Mononuclear cell (primary cell): Measurements from ENCODE around the gene PCDHB15. TPM values are rescaled to one million over a fixed set of nuclear protein-coding genes. Genes with fewer than 3 reads are reported as not detected.
"Not testable (repeated sequence)": the region's sequence is repeated elsewhere in the genome, so short reads cannot be mapped to it uniquely, and the experiment has no call there.

Experiments
- H3K27me3 ChIP-seq: 2 replicates; pipeline ENCODE4 v1.6.0; 2011; ENCODE audit warnings: low read length, control low read depth; ENCODE audit not compliant: insufficient read depth
- H3K4me1 ChIP-seq: 2 replicates; pipeline ENCODE4 v1.5.1; 2011; ENCODE audit warnings: mild to moderate bottlenecking, low read length, control low read depth; ENCODE audit not compliant: insufficient read depth
- H3K4me3 ChIP-seq: 2 replicates; pipeline ENCODE4 v1.5.1; 2011; ENCODE audit warnings: mild to moderate bottlenecking, low read length, moderate library complexity
- H3K9me3 ChIP-seq: 2 replicates; pipeline ENCODE4 v1.5.1; 2011; ENCODE audit warnings: low read depth, mild to moderate bottlenecking, control low read depth, low read length
- total RNA-seq: library from RNA; depleted of rRNA; stranded (reverse); fragments of >200 nt; gene quantifications from one replicate; pipeline ENCODE4 v1.2.3, GENCODE V29; 2012

PCDHB15 gene
- total RNA-seq, 1 donor = not detected

- H3K9me3 ChIP-seq = peaks cover 31% of the 10 kb centered on the region
- peaks cover 43% of the 10 kb centered on the region for H3K27me3 ChIP-seq
- H3K4me3 ChIP-seq = no peak overlapping the region
- no peaks in the 10 kb centered on the region for H3K4me1 ChIP-seq
These were observed 11.0 kb upstream of the PCDHB15 start for GRCh38 chr5:141234109-141234667.

DNA sequence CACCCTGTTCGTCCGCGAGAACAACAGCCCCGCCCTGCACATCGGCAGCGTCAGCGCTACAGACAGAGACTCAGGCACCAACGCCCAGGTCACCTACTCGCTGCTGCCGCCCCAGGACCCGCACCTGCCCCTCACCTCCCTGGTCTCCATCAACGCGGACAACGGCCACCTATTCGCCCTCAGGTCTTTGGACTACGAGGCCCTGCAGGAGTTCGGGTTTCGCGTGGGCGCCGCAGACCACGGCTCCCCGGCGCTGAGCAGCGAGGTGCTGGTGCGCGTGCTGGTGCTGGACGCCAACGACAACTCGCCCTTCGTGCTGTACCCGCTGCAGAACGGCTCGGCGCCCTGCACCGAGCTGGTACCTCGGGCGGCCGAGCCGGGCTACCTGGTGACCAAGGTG is 9.3 kb upstream of the PCDHB15 start:
- H3K9me3 ChIP-seq = peaks cover 41% of the 10 kb centered on the region
- not testable (repeated sequence) for H3K4me3 ChIP-seq

GRCh38 chr5:141236516-141237313 is 8.5 kb upstream of the PCDHB15 start:
- Histone ChIP-seq H3K9me3 (peaks cover 41% of the 10 kb centered on the region), H3K4me1 (no peaks in the 10 kb centered on the region), H3K27me3 (peaks cover 58% of the 10 kb centered on the region), H3K4me3 (no peak overlapping the region)

More for the DNA sequence above, 9.3 kb upstream of the PCDHB15 start:
- not testable (repeated sequence) for H3K4me1 ChIP-seq
- H3K27me3 ChIP-seq = peaks cover 57% of the 10 kb centered on the region

- Histone ChIP-seq H3K4me3 (no peak overlapping the region), H3K4me1 (no peaks in the 10 kb centered on the region), H3K9me3 (peaks cover 63% of the 10 kb centered on the region), H3K27me3 (peaks cover 60% of the 10 kb centered on the region)
These were observed 3.7 kb upstream of the PCDHB15 start for GRCh38 chr5:141241496-141241895.

- Histone ChIP-seq H3K9me3 (peaks cover 73% of the 10 kb centered on the region), H3K27me3 (peaks cover 21% of the 10 kb centered on the region)
- H3K4me1 ChIP-seq, H3K4me3 ChIP-seq: not testable (repeated sequence)
These were observed 1.8 kb downstream of the PCDHB15 start for GRCh38 chr5:141246971-141247370.

GRCh38 chr5:141247434-141247833 is 2.2 kb downstream of the PCDHB15 start:
- not testable (repeated sequence) for H3K4me1 ChIP-seq, H3K4me3 ChIP-seq
- Histone ChIP-seq H3K9me3 (peaks cover 76% of the 10 kb centered on the region), H3K27me3 (peaks cover 21% of the 10 kb centered on the region)

- Histone ChIP-seq H3K27me3 (peaks cover under 1% of the 10 kb centered on the region), H3K4me1 (no peaks in the 10 kb centered on the region), H3K9me3 (peaks cover 81% of the 10 kb centered on the region)
These were observed 5.4 kb downstream of the PCDHB15 start for GRCh38 chr5:141250576-141250975.

GRCh38 chr5:141258464-141258863 is 13.3 kb downstream of the PCDHB15 start:
- Histone ChIP-seq H3K4me1 (no peaks in the 10 kb centered on the region), H3K27me3 (no peaks in the 10 kb centered on the region), H3K9me3 (peaks cover 97% of the 10 kb centered on the region), H3K4me3 (no peak overlapping the region)

More at GRCh38 chr5:141250576-141250975, 5.4 kb downstream of the PCDHB15 start:
- no peak overlapping the region for H3K4me3 ChIP-seq

DNA sequence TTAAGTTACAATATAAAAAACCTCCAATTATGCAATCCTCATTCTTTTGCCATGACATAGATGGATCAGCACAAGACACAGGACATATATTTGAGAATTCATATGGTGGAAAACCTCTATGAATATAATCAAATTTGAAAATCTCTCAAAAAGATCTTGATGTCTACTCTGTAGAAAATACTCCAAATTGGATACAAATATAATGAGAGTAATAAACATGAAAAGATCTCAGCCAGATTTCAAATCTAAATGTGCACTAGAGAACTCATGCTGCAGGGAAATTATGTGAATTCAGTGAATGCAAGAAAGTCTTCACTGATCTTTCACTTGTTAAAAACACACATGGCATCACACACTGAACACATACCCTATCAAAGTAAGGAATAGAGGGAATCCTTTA is 13.8 kb downstream of the PCDHB15 start:
- H3K4me3 ChIP-seq = no peak overlapping the region
- H3K27me3 ChIP-seq = no peaks in the 10 kb centered on the region
- peaks cover 97% of the 10 kb centered on the region for H3K9me3 ChIP-seq
- no peaks in the 10 kb centered on the region for H3K4me1 ChIP-seq

GRCh38 chr5:141260458-141261237 is 15.5 kb downstream of the PCDHB15 start:
- Histone ChIP-seq H3K4me3 (no peak overlapping the region), H3K27me3 (no peaks in the 10 kb centered on the region), H3K9me3 (peaks cover 97% of the 10 kb centered on the region), H3K4me1 (no peaks in the 10 kb centered on the region)

DNA sequence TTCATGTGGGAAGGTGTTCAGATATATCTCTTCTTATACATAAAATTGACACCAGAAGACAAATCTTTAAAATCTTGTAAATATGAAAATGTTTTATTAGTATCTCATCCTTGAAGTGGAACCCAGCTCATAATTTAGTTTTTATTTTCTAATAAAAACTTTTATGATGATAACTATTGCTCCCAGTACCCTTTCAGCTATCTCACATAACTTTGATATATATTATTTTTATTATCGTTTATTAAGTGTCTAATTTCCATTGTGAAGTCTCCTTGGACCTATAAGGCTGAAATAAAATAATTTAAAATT is 16.0 kb downstream of the PCDHB15 start:
- Histone ChIP-seq H3K4me1 (no peaks in the 10 kb centered on the region), H3K4me3 (no peak overlapping the region), H3K9me3 (peaks cover 97% of the 10 kb centered on the region), H3K27me3 (no peaks in the 10 kb centered on the region)

GRCh38 chr5:141269195-141269594 is 24.0 kb downstream of the PCDHB15 start:
- H3K9me3 ChIP-seq = peaks cover 89% of the 10 kb centered on the region
- no peak overlapping the region for H3K4me3 ChIP-seq
- no peaks in the 10 kb centered on the region for H3K27me3 ChIP-seq
- H3K4me1 ChIP-seq = no peaks in the 10 kb centered on the region

DNA sequence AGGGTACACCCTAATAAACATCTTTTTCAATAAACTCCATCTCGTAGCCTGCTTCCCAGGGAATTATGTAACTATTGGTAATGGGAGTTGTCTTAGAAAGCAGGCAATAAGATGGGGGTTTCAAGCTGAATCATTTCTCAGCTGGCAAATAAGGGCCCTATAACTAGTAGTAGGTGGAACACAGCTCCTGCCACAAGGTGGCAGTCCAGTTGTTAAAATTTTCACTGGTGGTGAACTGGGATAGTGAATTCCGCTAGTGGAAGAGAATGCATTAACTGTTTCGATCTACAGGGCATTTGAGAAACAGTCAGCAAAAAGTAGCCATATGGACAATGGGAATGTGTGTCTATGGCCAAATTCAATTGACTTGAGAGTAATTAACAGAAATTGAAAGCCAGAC is 27.7 kb downstream of the PCDHB15 start:
- no peaks in the 10 kb centered on the region for H3K27me3 ChIP-seq
- no peaks in the 10 kb centered on the region for H3K4me1 ChIP-seq
- H3K9me3 ChIP-seq = peaks cover 73% of the 10 kb centered on the region
- H3K4me3 ChIP-seq = no peak overlapping the region

DNA sequence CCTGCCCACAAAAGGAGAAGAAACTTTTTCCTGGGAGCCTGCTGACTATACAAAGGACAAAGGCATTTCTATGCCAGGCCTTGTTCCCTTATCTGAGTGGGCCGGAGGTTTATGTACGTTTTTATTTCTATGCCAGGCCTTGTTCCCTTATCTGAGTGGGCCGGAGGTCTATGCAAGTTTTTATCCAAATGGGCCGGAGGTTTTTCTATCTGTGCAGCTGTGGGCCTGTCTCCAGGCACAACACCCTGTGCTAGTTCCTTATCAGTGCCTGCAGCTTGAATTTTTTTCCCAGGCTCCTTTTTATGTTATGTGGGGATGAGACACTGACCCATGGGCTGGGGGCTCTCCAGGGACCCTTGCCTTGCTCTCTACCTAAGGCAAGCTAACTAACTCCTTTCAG is 53.2 kb downstream of the PCDHB15 start:
- Histone ChIP-seq H3K9me3 (peaks cover 54% of the 10 kb centered on the region), H3K4me3 (no peak overlapping the region)

More for the DNA sequence above, 53.2 kb downstream of the PCDHB15 start:
- H3K27me3 ChIP-seq = no peaks in the 10 kb centered on the region
- H3K4me1 ChIP-seq = no peaks in the 10 kb centered on the region
